WTC11 (cell line): ENCODE results near the gene CACNA1C. TPM values are rescaled to one million over a fixed set of nuclear protein-coding genes. Genes with fewer than 3 reads are reported as not detected.

ENCODE experiments used
- ATAC-seq: fragments of 200-7000 bp; cut with Tn5 transposase; 2 replicates; pipeline ENCODE4 v1.10.0; 2021; ENCODE audit warnings: mild to moderate bottlenecking, moderate library complexity
- CTCF ChIA-PET: fragments of 300-600 bp; sonication (Branson Sonifier 250); formaldehyde crosslinking; loops from one replicate; lab custom pipeline; 2021; ENCODE audit warnings: antibody characterized with exemption; lab: Charles Lee
- POLR2A ChIA-PET: fragments of 350-600 bp; sonication (Branson Sonifier 250); formaldehyde crosslinking; loops from one replicate; lab custom pipeline; 2021; ENCODE audit warnings: antibody characterized with exemption; lab: Charles Lee
- DNase-seq: peaks from one replicate; pipeline ENCODE4 v3.0.0; 2021; ENCODE audit warnings: low spot score
- H3K27ac Mint-ChIP-seq: 2 replicates; pipeline ENCODE4 v1.8.0; 2021; ENCODE audit warnings: mixed read lengths
- H3K27me3 Mint-ChIP-seq: 2 replicates; pipeline ENCODE4 v1.8.0; 2021; ENCODE audit warnings: low read depth, mild to moderate bottlenecking, moderate library complexity, mixed read lengths
- H3K36me3 Mint-ChIP-seq: 2 replicates; pipeline ENCODE4 v1.8.0; 2021; ENCODE audit warnings: mixed read lengths
- H3K4me1 Mint-ChIP-seq: 2 replicates; pipeline ENCODE4 v1.8.0; 2022; ENCODE audit warnings: mixed read lengths
- H3K4me3 Mint-ChIP-seq: 2 replicates; pipeline ENCODE4 v1.8.0; 2021; ENCODE audit warnings: mild to moderate bottlenecking, moderate library complexity, mixed read lengths
- H3K9me3 Mint-ChIP-seq: 2 replicates; pipeline ENCODE4 v1.8.0; 2021; ENCODE audit warnings: mixed read lengths
- AFF4 ChIP-seq: sonication (generic); formaldehyde crosslinking; IDR thresholded peaks from 2 replicates; pipeline ENCODE4 v1.8.1; 2023; ENCODE audit warnings: mild to moderate bottlenecking, missing genetic modification reagents, borderline replicate concordance
- ATF3 ChIP-seq: sonication (generic); formaldehyde crosslinking; conservative IDR thresholded peaks from 2 replicates; pipeline ENCODE4 v1.8.1; 2022; ENCODE audit warnings: mild to moderate bottlenecking, missing genetic modification reagents
- CTCF ChIP-seq: fragments of 200-600 bp; IDR thresholded peaks from 2 replicates; pipeline ENCODE4 v1.8.0; 2022; ENCODE audit warnings: antibody characterized with exemption
- ESRRA ChIP-seq: sonication (generic); formaldehyde crosslinking; IDR thresholded peaks from 2 replicates; pipeline ENCODE4 v1.8.1; 2022; ENCODE audit warnings: mild to moderate bottlenecking, missing genetic modification reagents, borderline replicate concordance
- HMGA2 ChIP-seq: fragments of 250-450 bp; sonication (Bioruptor Pico); IDR thresholded peaks from 2 replicates; pipeline ENCODE4 v1.4.0; 2021; ENCODE audit warnings: mild to moderate bottlenecking, moderate library complexity
- IRF2 ChIP-seq: sonication (generic); formaldehyde crosslinking; IDR thresholded peaks from 2 replicates; pipeline ENCODE4 v1.8.0; 2022; ENCODE audit warnings: low read depth, missing genetic modification reagents, borderline replicate concordance
- JAZF1 ChIP-seq: fragments of 250-450 bp; sonication (Bioruptor Pico); IDR thresholded peaks from 2 replicates; pipeline ENCODE4 v1.9.0; 2021; ENCODE audit warnings: moderate library complexity, mild to moderate bottlenecking, inconsistent platforms
- JUN ChIP-seq: sonication (generic); formaldehyde crosslinking; IDR thresholded peaks from 2 replicates; pipeline ENCODE4 v1.8.0; 2023; ENCODE audit warnings: mild to moderate bottlenecking, missing genetic modification reagents
- KAT7 ChIP-seq: sonication (generic); formaldehyde crosslinking; IDR thresholded peaks from 2 replicates; pipeline ENCODE4 v1.8.1; 2023; ENCODE audit warnings: missing genetic modification reagents, mild to moderate bottlenecking, borderline replicate concordance
- NFE2L1 ChIP-seq: sonication (generic); formaldehyde crosslinking; IDR thresholded peaks from 2 replicates; pipeline ENCODE4 v1.8.1; 2023; ENCODE audit warnings: missing genetic modification reagents
- NFYB ChIP-seq: sonication (generic); formaldehyde crosslinking; conservative IDR thresholded peaks from 2 replicates; pipeline ENCODE4 v1.8.0; 2022; ENCODE audit warnings: low read depth, missing genetic modification reagents
- PRDM15 ChIP-seq: sonication (generic); formaldehyde crosslinking; IDR thresholded peaks from 2 replicates; pipeline ENCODE4 v1.8.0; 2022; ENCODE audit warnings: missing genetic modification reagents
- PRRX2 ChIP-seq: fragments of 250-450 bp; sonication (Bioruptor Pico); IDR thresholded peaks from 2 replicates; pipeline ENCODE4 v1.8.0; 2021; ENCODE audit warnings: mild to moderate bottlenecking
- RORB ChIP-seq: fragments of 250-450 bp; sonication (Bioruptor Pico); IDR thresholded peaks from 2 replicates; pipeline ENCODE4 v1.9.0; 2021; ENCODE audit warnings: mild to moderate bottlenecking
- ZNF138 ChIP-seq: sonication (generic); formaldehyde crosslinking; conservative IDR thresholded peaks from 2 replicates; pipeline ENCODE4 v1.8.1; 2022; ENCODE audit warnings: mild to moderate bottlenecking, moderate library complexity, missing genetic modification reagents
- ZNF396 ChIP-seq: fragments of 250-450 bp; sonication (Bioruptor Pico); IDR thresholded peaks from 2 replicates; pipeline ENCODE4 v1.8.0; 2021; ENCODE audit warnings: mild to moderate bottlenecking, moderate library complexity, borderline replicate concordance
- ZNF416 ChIP-seq: fragments of 250-450 bp; sonication (Bioruptor Pico); IDR thresholded peaks from 2 replicates; pipeline ENCODE4 v1.9.0; 2021; ENCODE audit warnings: mild to moderate bottlenecking, inconsistent platforms
- ZNF671 ChIP-seq: fragments of 250-450 bp; sonication (Bioruptor Pico); IDR thresholded peaks from 2 replicates; pipeline ENCODE4 v1.8.0; 2021; ENCODE audit warnings: mild to moderate bottlenecking
- total RNA-seq: library from RNA; stranded (reverse); gene quantifications from 3 replicates; pipeline ENCODE4 v1.2.3, GENCODE V29; 2021
- TF ChIP-seq, protein P1 (sequence below): sonication (generic); formaldehyde crosslinking; IDR thresholded peaks from 2 replicates; pipeline ENCODE4 v1.8.0; 2023; ENCODE audit warnings: mild to moderate bottlenecking, missing genetic modification reagents
- TF ChIP-seq, protein P2 (sequence below): sonication (generic); formaldehyde crosslinking; IDR thresholded peaks from 2 replicates; pipeline ENCODE4 v1.8.1; 2023; ENCODE audit warnings: mild to moderate bottlenecking, missing genetic modification reagents
- TF ChIP-seq, protein P3 (sequence below): sonication (generic); formaldehyde crosslinking; IDR thresholded peaks from 2 replicates; pipeline ENCODE4 v1.8.1; 2022; ENCODE audit warnings: low read depth, mild to moderate bottlenecking, moderate library complexity, missing genetic modification reagents, borderline replicate concordance

CACNA1C gene
- total RNA-seq, 1 experiment from 2014 or later: 1.7 TPM

DNA sequence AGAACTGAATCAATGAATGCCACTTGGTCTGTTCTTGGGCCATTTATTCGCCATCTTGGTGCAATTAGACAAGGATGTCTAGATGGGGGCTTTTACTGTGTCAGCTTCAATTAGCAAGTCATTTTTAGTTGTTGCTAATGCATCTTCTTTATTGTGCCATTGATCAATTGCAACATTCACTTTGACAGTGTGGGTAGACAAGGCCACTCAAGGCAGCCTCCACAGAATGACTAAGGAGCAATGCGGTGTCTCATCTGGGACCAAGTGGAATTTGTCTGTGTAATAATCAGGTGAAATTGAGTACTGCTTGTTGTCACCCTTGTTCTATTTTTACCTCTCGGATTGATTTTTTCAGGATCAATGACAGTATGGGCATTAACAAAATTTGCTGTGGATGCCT, 275.9 kb downstream of the CACNA1C start:
- Mint-ChIP-seq H3K27me3 (no peaks in the 10 kb centered on the region; the same call in 1 of the 2 replicates), H3K36me3 (no peaks in the 10 kb centered on the region), H3K4me3 (no peak overlapping the region), H3K27ac (no peak overlapping the region), H3K4me1 (no peaks in the 10 kb centered on the region), H3K9me3 (no peaks in the 10 kb centered on the region)
- ATAC-seq (no peak), DNase-seq (no peak)
- no peak for TF ChIP-seq HMGA2 (CRISPR knock-in tag)
- no peak for TF ChIP-seq ZNF671
- no peak for TF ChIP-seq JUN (CRISPR knock-in tag)
- TF ChIP-seq, protein P1, sequence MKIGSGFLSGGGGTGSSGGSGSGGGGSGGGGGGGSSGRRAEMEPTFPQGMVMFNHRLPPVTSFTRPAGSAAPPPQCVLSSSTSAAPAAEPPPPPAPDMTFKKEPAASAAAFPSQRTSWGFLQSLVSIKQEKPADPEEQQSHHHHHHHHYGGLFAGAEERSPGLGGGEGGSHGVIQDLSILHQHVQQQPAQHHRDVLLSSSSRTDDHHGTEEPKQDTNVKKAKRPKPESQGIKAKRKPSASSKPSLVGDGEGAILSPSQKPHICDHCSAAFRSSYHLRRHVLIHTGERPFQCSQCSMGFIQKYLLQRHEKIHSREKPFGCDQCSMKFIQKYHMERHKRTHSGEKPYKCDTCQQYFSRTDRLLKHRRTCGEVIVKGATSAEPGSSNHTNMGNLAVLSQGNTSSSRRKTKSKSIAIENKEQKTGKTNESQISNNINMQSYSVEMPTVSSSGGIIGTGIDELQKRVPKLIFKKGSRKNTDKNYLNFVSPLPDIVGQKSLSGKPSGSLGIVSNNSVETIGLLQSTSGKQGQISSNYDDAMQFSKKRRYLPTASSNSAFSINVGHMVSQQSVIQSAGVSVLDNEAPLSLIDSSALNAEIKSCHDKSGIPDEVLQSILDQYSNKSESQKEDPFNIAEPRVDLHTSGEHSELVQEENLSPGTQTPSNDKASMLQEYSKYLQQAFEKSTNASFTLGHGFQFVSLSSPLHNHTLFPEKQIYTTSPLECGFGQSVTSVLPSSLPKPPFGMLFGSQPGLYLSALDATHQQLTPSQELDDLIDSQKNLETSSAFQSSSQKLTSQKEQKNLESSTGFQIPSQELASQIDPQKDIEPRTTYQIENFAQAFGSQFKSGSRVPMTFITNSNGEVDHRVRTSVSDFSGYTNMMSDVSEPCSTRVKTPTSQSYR (CRISPR knock-in tag): no peak
- no peak for TF ChIP-seq AFF4 (CRISPR knock-in tag)
- ChIA-PET CTCF (no interaction called here), POLR2A (no interaction called here)

GRCh38 chr12:2329661-2330210, 276.9 kb downstream of the CACNA1C start:
- H3K27me3 Mint-ChIP-seq: no peaks in the 10 kb centered on the region; the same call in 1 of the 2 replicates
- H3K4me1 Mint-ChIP-seq: no peaks in the 10 kb centered on the region
- H3K27ac Mint-ChIP-seq: no peak overlapping the region
- H3K9me3 Mint-ChIP-seq: no peaks in the 10 kb centered on the region
- CTCF ChIA-PET: no interaction called here
- H3K36me3 Mint-ChIP-seq: no peaks in the 10 kb centered on the region
- POLR2A ChIA-PET: no interaction called here
- no peak for ATAC-seq
- H3K4me3 Mint-ChIP-seq: no peak overlapping the region
- no peak for DNase-seq
- TF ChIP-seq KAT7 (CRISPR knock-in tag): no peak
- no peak for TF ChIP-seq ZNF416
- TF ChIP-seq RORB (CRISPR knock-in tag): no peak
- TF ChIP-seq, protein P2, sequence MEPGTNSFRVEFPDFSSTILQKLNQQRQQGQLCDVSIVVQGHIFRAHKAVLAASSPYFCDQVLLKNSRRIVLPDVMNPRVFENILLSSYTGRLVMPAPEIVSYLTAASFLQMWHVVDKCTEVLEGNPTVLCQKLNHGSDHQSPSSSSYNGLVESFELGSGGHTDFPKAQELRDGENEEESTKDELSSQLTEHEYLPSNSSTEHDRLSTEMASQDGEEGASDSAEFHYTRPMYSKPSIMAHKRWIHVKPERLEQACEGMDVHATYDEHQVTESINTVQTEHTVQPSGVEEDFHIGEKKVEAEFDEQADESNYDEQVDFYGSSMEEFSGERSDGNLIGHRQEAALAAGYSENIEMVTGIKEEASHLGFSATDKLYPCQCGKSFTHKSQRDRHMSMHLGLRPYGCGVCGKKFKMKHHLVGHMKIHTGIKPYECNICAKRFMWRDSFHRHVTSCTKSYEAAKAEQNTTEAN (CRISPR knock-in tag): no peak
- TF ChIP-seq IRF2 (CRISPR knock-in tag): no peak
- no peak for TF ChIP-seq JAZF1 (CRISPR knock-in tag)
- TF ChIP-seq NFYB: no peak
- TF ChIP-seq, protein P3, sequence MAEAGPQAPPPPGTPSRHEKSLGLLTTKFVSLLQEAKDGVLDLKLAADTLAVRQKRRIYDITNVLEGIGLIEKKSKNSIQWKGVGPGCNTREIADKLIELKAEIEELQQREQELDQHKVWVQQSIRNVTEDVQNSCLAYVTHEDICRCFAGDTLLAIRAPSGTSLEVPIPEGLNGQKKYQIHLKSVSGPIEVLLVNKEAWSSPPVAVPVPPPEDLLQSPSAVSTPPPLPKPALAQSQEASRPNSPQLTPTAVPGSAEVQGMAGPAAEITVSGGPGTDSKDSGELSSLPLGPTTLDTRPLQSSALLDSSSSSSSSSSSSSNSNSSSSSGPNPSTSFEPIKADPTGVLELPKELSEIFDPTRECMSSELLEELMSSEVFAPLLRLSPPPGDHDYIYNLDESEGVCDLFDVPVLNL (CRISPR knock-in tag): no peak
- no peak for TF ChIP-seq NFE2L1 (CRISPR knock-in tag)
- TF ChIP-seq ZNF671: no peak
- no peak for TF ChIP-seq PRRX2 (CRISPR knock-in tag)
- no peak for TF ChIP-seq ZNF396 (CRISPR knock-in tag)
- TF ChIP-seq PRDM15 (CRISPR knock-in tag): no peak
- TF ChIP-seq ATF3 (CRISPR knock-in tag): no peak
- no peak for TF ChIP-seq ESRRA
- no peak for TF ChIP-seq HMGA2 (CRISPR knock-in tag)
- TF ChIP-seq ZNF138: no peak
- TF ChIP-seq CTCF: no peak
